GM23338 (cell line): ENCODE measurements around the gene GFOD1. TPM values are rescaled to one million over a fixed set of nuclear protein-coding genes. Genes with fewer than 3 reads are reported as not detected.

Experiments used
- ATAC-seq: fragments of 200-7000 bp; cut with Tn5 transposase; 3 replicates; pipeline ENCODE4 v1.9.1; 2020
- DNase-seq: peaks from one replicate; pipeline ENCODE4 v3.0.0-alpha.2; 2015; ENCODE audit warnings: low spot score
- H2AFZ ChIP-seq: fragments of 200-600 bp; sonication (generic); 2 replicates; pipeline ENCODE4 v1.8.0; 2016; ENCODE audit warnings: antibody characterized with exemption, mild to moderate bottlenecking, moderate library complexity
- H3F3A ChIP-seq: fragments of 200-600 bp; sonication (generic); replicated peaks from 2 replicates; pipeline ENCODE4 v1.8.0; 2017; ENCODE audit warnings: antibody characterized with exemption, mixed run types, low read depth
- H3K27ac ChIP-seq: fragments of 200-600 bp; sonication (generic); 2 replicates; pipeline ENCODE4 v1.6.1; 2016; ENCODE audit warnings: low read depth
- H3K27me3 ChIP-seq: fragments of 200-600 bp; sonication (generic); 2 replicates; pipeline ENCODE4 v1.8.0; 2016; ENCODE audit warnings: mild to moderate bottlenecking, mixed run types, moderate library complexity; ENCODE audit not compliant: insufficient read depth
- H3K36me3 ChIP-seq: fragments of 200-600 bp; sonication (generic); 2 replicates; pipeline ENCODE4 v1.8.0; 2016; ENCODE audit warnings: mild to moderate bottlenecking; ENCODE audit not compliant: insufficient read depth
- H3K4me1 ChIP-seq: fragments of 200-600 bp; sonication (generic); 2 replicates; pipeline ENCODE4 v1.8.0; 2016; ENCODE audit warnings: mild to moderate bottlenecking, moderate library complexity; ENCODE audit not compliant: insufficient read depth
- H3K4me2 ChIP-seq: fragments of 200-600 bp; sonication (generic); 2 replicates; pipeline ENCODE4 v1.7.1; 2017; ENCODE audit warnings: mixed run types
- H3K4me3 ChIP-seq: fragments of 200-600 bp; sonication (generic); 2 replicates; pipeline ENCODE4 v1.6.1; 2016; ENCODE audit warnings: mixed run types
- H3K79me2 ChIP-seq: fragments of 200-600 bp; sonication (generic); replicated peaks from 2 replicates; pipeline ENCODE4 v1.8.0; 2017; ENCODE audit warnings: mild to moderate bottlenecking; ENCODE audit not compliant: insufficient read depth
- H3K9me2 ChIP-seq: fragments of 200-600 bp; sonication (generic); 2 replicates; pipeline ENCODE4 v1.8.0; 2017; ENCODE audit not compliant: insufficient read depth
- H4K20me1 ChIP-seq: fragments of 200-600 bp; sonication (generic); replicated peaks from 2 replicates; pipeline ENCODE4 v1.8.0; 2017; ENCODE audit warnings: mild to moderate bottlenecking; ENCODE audit not compliant: insufficient read depth
- H3K27ac Mint-ChIP-seq: 2 replicates; pipeline ENCODE4 v1.8.0; 2020; ENCODE audit warnings: inconsistent platforms, mild to moderate bottlenecking, moderate library complexity, mixed read lengths
- H3K27me3 Mint-ChIP-seq: 3 replicates; pipeline ENCODE4 v1.8.0; 2022; ENCODE audit warnings: low read depth, mild to moderate bottlenecking, moderate library complexity, mixed read lengths, inconsistent platforms; ENCODE audit not compliant: insufficient read depth, poor library complexity
- H3K36me3 Mint-ChIP-seq: 3 replicates; pipeline ENCODE4 v1.8.0; 2021; ENCODE audit warnings: low read depth, mild to moderate bottlenecking, inconsistent platforms, moderate library complexity, mixed read lengths
- H3K4me1 Mint-ChIP-seq: 3 replicates; pipeline ENCODE4 v1.8.0; 2020; ENCODE audit warnings: mild to moderate bottlenecking, inconsistent platforms, mixed read lengths
- H3K4me3 Mint-ChIP-seq: 3 replicates; pipeline ENCODE4 v1.8.0; 2021; ENCODE audit warnings: moderate library complexity, mild to moderate bottlenecking, inconsistent platforms, mixed read lengths
- H3K9me3 Mint-ChIP-seq: 3 replicates; pipeline ENCODE4 v1.8.0; 2020; ENCODE audit warnings: moderate library complexity, mild to moderate bottlenecking, inconsistent platforms, mixed read lengths
- CTCF ChIP-seq, 2 experiments: fragments of 200-600 bp in 1 of 2; sonication (generic) in 1 of 2; conservative IDR thresholded peaks; 2 replicates each; pipeline versions ENCODE4 v1.5.1 to v1.6.1; 2016 to 2017; ENCODE audit warnings: antibody characterized with exemption in 2 of 2, low read depth in 2 of 2, mild to moderate bottlenecking in 2 of 2, moderate library complexity in 1 of 2
- ETS1 ChIP-seq: IDR thresholded peaks from 2 replicates; pipeline ENCODE4 v1.6.1; 2016; ENCODE audit warnings: antibody characterized with exemption
- EZH2 ChIP-seq: fragments of 200-600 bp; sonication (generic); IDR thresholded peaks from one replicate; pipeline ENCODE4 v1.8.0; 2017; ENCODE audit warnings: antibody characterized with exemption, mild to moderate bottlenecking, low read depth; ENCODE audit not compliant: unreplicated experiment
- EZH2phosphoT487 ChIP-seq: fragments of 200-600 bp; sonication (generic); IDR thresholded peaks from one replicate; pipeline ENCODE4 v1.8.1; 2018; ENCODE audit warnings: antibody characterized with exemption; ENCODE audit not compliant: unreplicated experiment
- REST ChIP-seq: IDR thresholded peaks from one replicate; pipeline ENCODE4 v1.6.1; 2018; ENCODE audit warnings: antibody characterized with exemption; ENCODE audit not compliant: unreplicated experiment
- STAT1 ChIP-seq: IDR thresholded peaks from one replicate; pipeline ENCODE4 v1.6.1; 2016; ENCODE audit warnings: antibody characterized with exemption; ENCODE audit not compliant: unreplicated experiment
- ZNF114 ChIP-seq: fragments of 250-450 bp; sonication (Bioruptor Pico); IDR thresholded peaks from 2 replicates; pipeline ENCODE4 v1.5.0; 2020; ENCODE audit warnings: mild to moderate bottlenecking, moderate library complexity
- ZNF331 ChIP-seq: fragments of 250-450 bp; sonication (Bioruptor Pico); IDR thresholded peaks from 2 replicates; pipeline ENCODE4 v1.5.0; 2020; ENCODE audit warnings: low read depth, mild to moderate bottlenecking, moderate library complexity
- ZNF462 ChIP-seq: fragments of 250-450 bp; sonication (Bioruptor Pico); IDR thresholded peaks from 2 replicates; pipeline ENCODE4 v1.5.0; 2020; ENCODE audit warnings: mild to moderate bottlenecking, moderate library complexity
- polyA plus RNA-seq: library from polyadenylated mRNA; unstranded; fragments of >200 nt; fragmentation: Nextera tagmentation; extraction: Ambion mirVana; gene quantifications from 2 replicates; pipeline ENCODE4 v1.2.1, GENCODE V29; 2016
- total RNA-seq: library from RNA; depleted of rRNA; stranded (reverse); fragments of >200 nt; shearing (Covaris generic); gene quantifications from 2 replicates; pipeline ENCODE4 v1.2.3, GENCODE V29; 2014

The GFOD1 gene
- total and polyA plus RNA-seq, 2 experiments from 2014 or later, result 4.9 to 12.8 TPM

- peaks cover 8% of the 10 kb centered on the region for H3K4me1 ChIP-seq
- no peaks in the 10 kb centered on the region for H4K20me1 ChIP-seq
- no peak overlapping the region for H3K27ac ChIP-seq
- H3K4me3 ChIP-seq, result no peak overlapping the region
- peaks cover 21% of the 10 kb centered on the region for H3K4me1 Mint-ChIP-seq
- peaks cover 2% of the 10 kb centered on the region; the same call in 1 of the 2 replicates for H3K79me2 ChIP-seq
- H3K27me3 ChIP-seq, result no peaks in the 10 kb centered on the region
- H3K27me3 Mint-ChIP-seq, result no peaks in the 10 kb centered on the region
- DNase-seq (no peak), ATAC-seq (no peak)
- H3K9me2 ChIP-seq, result no peaks in the 10 kb centered on the region
- peaks cover 3% of the 10 kb centered on the region; the same call in 1 of the 3 replicates for H3K9me3 Mint-ChIP-seq
- no peak overlapping the region for H3K4me2 ChIP-seq
- H3K36me3 ChIP-seq, result no peaks in the 10 kb centered on the region
- H3K4me3 Mint-ChIP-seq, result no peak overlapping the region
- no peak overlapping the region for H3K27ac Mint-ChIP-seq
- no peaks in the 10 kb centered on the region for H3F3A ChIP-seq
- H2AFZ ChIP-seq, result no peak overlapping the region
- TF ChIP-seq ZNF462 (CRISPR knock-in tag) (no peak), ZNF114 (no peak), EZH2phosphoT487 (no peak), EZH2 (no peak), ETS1 (no peak), CTCF (conservative IDR thresholded peaks at IDR 0.05; ENCODE audit: low read depth in 2 of 2) (no peak), ZNF331 (CRISPR knock-in tag) (no peak), REST (no peak), STAT1 (no peak)
- no peaks in the 10 kb centered on the region for H3K36me3 Mint-ChIP-seq
Observed at GRCh38 chr6:13436399-13437217, 50.8 kb downstream of the GFOD1 start.
